HepG2 (cell line): Measurements from ENCODE around the gene AQP5. TPM values are rescaled to one million over a fixed set of nuclear protein-coding genes. Genes with fewer than 3 reads are reported as not detected.

Experiments
- AGO2 ChIP-seq: fragments of 200-400 bp; formaldehyde crosslinking; optimal IDR thresholded peaks from 2 replicates; pipeline ENCODE3; 2017; ENCODE audit warnings: mild to moderate bottlenecking, low read depth, low read length, moderate library complexity
- FOXJ3 ChIP-seq: sonication (generic); formaldehyde crosslinking; IDR thresholded peaks from 2 replicates; pipeline ENCODE4 v1.4.0; 2020; ENCODE audit warnings: missing genetic modification reagents, mild to moderate bottlenecking, borderline replicate concordance
- HOXA9 ChIP-seq: sonication (generic); formaldehyde crosslinking; IDR thresholded peaks from 2 replicates; pipeline ENCODE4 v1.8.1; 2022; ENCODE audit warnings: missing genetic modification reagents, mild to moderate bottlenecking, moderate library complexity, borderline replicate concordance
- IRX3 ChIP-seq: sonication (generic); formaldehyde crosslinking; IDR thresholded peaks from 2 replicates; pipeline ENCODE4 v1.8.1; 2023; ENCODE audit warnings: mild to moderate bottlenecking, low read depth, missing genetic modification reagents, borderline replicate concordance
- MBNL3 ChIP-seq: fragments of 250-450 bp; sonication (Bioruptor Pico); conservative IDR thresholded peaks from 2 replicates; pipeline ENCODE4 v1.8.0; 2022; ENCODE audit warnings: mild to moderate bottlenecking, inconsistent platforms
- TAF15 ChIP-seq: fragments of 200-400 bp; formaldehyde crosslinking; IDR thresholded peaks from one replicate; pipeline ENCODE4 v1.6.1; 2018; ENCODE audit warnings: mild to moderate bottlenecking, low read depth, low read length; ENCODE audit not compliant: poor library complexity, severe bottlenecking
- YY1 ChIP-seq: IDR thresholded peaks from 2 replicates; pipeline ENCODE4 v1.6.1; 2011; ENCODE audit warnings: low read length, low read depth, moderate library complexity, mild to moderate bottlenecking; ENCODE audit not compliant: insufficient read depth, insufficient replicate concordance
- ZNF343 ChIP-seq: sonication (generic); formaldehyde crosslinking; IDR thresholded peaks from 2 replicates; pipeline ENCODE4 v1.4.0; 2020; ENCODE audit warnings: mild to moderate bottlenecking, missing genetic modification reagents
- ZNF350 ChIP-seq: sonication (generic); formaldehyde crosslinking; IDR thresholded peaks from 2 replicates; pipeline ENCODE4 v1.4.0; 2020; ENCODE audit warnings: mild to moderate bottlenecking, low read depth, missing genetic modification reagents, borderline replicate concordance
- ZNF607 ChIP-seq: sonication (generic); formaldehyde crosslinking; IDR thresholded peaks from 2 replicates; pipeline ENCODE4 v1.5.1; 2020; ENCODE audit warnings: missing genetic modification reagents, mild to moderate bottlenecking, borderline replicate concordance
- ZNF672 ChIP-seq: sonication (generic); formaldehyde crosslinking; IDR thresholded peaks from 2 replicates; pipeline ENCODE4 v1.8.1; 2022; ENCODE audit warnings: missing genetic modification reagents
- ZNF777 ChIP-seq: sonication (generic); formaldehyde crosslinking; IDR thresholded peaks from 2 replicates; pipeline ENCODE4 v1.4.0; 2020; ENCODE audit warnings: missing genetic modification reagents
- ZNF781 ChIP-seq: sonication (generic); formaldehyde crosslinking; IDR thresholded peaks from 2 replicates; pipeline ENCODE4 v1.5.1; 2020; ENCODE audit warnings: borderline replicate concordance, mild to moderate bottlenecking, missing genetic modification reagents; ENCODE audit errors: not compliant biosample characterization
- polyA plus RNA-seq, 8 experiments: library from polyadenylated mRNA; depleted of rRNA in 3 of 8; stranded (reverse) in 7 of 8; unstranded in 1 of 8; fragments of >200 nt; fragmentation: Illumina TruSeq in 4 of 8; extraction: Trizol in 4 of 8; gene quantifications; 2 replicates each; pipeline versions ENCODE4 v1.2.1 to v1.2.3, GENCODE V29; 2011 to 2016; ENCODE audit warnings: low read depth in 4 of 8, missing spikeins in 1 of 8, mixed read lengths in 1 of 8; ENCODE audit not compliant: insufficient read depth in 1 of 8
- total RNA-seq, 5 experiments: library from RNA; depleted of rRNA; stranded (reverse); fragments of >200 nt; fragmentation: Illumina TruSeq; extraction: Trizol; gene quantifications; 2 replicates each; pipeline ENCODE4 v1.2.3, GENCODE V29; 2016; ENCODE audit warnings: low read depth in 1 of 5
- TF ChIP-seq, protein P1 (sequence below): sonication (generic); formaldehyde crosslinking; IDR thresholded peaks from 2 replicates; pipeline ENCODE4 v1.9.0; 2021; ENCODE audit warnings: missing genetic modification reagents, borderline replicate concordance
- TF ChIP-seq, protein P2 (sequence below): sonication (generic); formaldehyde crosslinking; conservative IDR thresholded peaks from 2 replicates; pipeline ENCODE4 v1.4.0; 2020; ENCODE audit warnings: missing genetic modification reagents
- TF ChIP-seq, protein P3 (sequence below): sonication (generic); formaldehyde crosslinking; IDR thresholded peaks from 2 replicates; pipeline ENCODE4 v1.5.0; 2020; ENCODE audit warnings: missing genetic modification reagents
- TF ChIP-seq, protein P4 (sequence below): IDR thresholded peaks from 2 replicates; pipeline ENCODE4 v1.6.1; 2016
- TF ChIP-seq, protein P5 (sequence below): sonication (generic); formaldehyde crosslinking; IDR thresholded peaks from 2 replicates; pipeline ENCODE4 v1.8.1; 2023; ENCODE audit warnings: missing genetic modification reagents, inconsistent platforms, borderline replicate concordance
- TF ChIP-seq, protein P6 (sequence below): sonication (generic); formaldehyde crosslinking; IDR thresholded peaks from 2 replicates; pipeline ENCODE4 v1.5.1; 2020; ENCODE audit warnings: missing genetic modification reagents, mild to moderate bottlenecking, borderline replicate concordance

The AQP5 gene
- total and polyA plus RNA-seq, 2 of the 13 experiments (the other 11 are each of a cell fraction or from before 2014, with no cell fraction given): not detected

DNA sequence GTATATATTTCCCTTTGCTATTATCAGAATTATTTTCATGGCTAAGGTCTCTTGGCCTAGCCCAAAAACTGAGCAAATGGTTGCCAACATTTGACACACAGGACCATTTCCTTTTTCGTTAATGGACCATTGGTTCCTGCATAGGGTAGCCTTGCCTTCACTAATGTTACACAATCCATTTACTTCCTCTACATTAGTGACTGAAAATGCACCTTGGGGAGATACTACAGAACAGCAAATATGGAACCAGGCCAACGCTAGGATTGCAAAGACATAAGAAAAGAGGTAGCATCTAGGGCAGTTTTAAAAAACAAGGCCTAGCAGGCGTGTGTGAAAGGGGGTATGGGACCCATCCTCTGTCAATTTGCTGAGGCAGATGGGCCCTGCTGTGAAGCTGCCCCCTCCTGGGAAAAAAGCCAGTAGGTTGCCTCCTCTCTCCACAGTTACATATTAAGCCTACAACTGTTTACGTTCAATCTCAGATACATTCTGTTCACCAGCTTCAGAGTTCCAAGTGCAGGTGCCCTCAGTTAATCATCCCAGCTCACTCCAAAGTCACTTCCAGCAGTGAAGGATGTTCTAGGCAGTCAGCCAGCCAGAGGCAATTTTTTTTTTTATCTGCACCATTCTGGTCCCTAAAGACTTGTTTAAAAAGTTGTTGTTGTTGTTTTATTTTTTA is 26.1 kb downstream of the AQP5 start (continued):
- TF ChIP-seq, protein P1, sequence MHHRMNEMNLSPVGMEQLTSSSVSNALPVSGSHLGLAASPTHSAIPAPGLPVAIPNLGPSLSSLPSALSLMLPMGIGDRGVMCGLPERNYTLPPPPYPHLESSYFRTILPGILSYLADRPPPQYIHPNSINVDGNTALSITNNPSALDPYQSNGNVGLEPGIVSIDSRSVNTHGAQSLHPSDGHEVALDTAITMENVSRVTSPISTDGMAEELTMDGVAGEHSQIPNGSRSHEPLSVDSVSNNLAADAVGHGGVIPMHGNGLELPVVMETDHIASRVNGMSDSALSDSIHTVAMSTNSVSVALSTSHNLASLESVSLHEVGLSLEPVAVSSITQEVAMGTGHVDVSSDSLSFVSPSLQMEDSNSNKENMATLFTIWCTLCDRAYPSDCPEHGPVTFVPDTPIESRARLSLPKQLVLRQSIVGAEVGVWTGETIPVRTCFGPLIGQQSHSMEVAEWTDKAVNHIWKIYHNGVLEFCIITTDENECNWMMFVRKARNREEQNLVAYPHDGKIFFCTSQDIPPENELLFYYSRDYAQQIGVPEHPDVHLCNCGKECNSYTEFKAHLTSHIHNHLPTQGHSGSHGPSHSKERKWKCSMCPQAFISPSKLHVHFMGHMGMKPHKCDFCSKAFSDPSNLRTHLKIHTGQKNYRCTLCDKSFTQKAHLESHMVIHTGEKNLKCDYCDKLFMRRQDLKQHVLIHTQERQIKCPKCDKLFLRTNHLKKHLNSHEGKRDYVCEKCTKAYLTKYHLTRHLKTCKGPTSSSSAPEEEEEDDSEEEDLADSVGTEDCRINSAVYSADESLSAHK (CRISPR knock-in tag): no peak
- no peak for TF ChIP-seq ZNF350 (CRISPR knock-in tag)
- TF ChIP-seq MBNL3: no peak
- TF ChIP-seq, protein P2, sequence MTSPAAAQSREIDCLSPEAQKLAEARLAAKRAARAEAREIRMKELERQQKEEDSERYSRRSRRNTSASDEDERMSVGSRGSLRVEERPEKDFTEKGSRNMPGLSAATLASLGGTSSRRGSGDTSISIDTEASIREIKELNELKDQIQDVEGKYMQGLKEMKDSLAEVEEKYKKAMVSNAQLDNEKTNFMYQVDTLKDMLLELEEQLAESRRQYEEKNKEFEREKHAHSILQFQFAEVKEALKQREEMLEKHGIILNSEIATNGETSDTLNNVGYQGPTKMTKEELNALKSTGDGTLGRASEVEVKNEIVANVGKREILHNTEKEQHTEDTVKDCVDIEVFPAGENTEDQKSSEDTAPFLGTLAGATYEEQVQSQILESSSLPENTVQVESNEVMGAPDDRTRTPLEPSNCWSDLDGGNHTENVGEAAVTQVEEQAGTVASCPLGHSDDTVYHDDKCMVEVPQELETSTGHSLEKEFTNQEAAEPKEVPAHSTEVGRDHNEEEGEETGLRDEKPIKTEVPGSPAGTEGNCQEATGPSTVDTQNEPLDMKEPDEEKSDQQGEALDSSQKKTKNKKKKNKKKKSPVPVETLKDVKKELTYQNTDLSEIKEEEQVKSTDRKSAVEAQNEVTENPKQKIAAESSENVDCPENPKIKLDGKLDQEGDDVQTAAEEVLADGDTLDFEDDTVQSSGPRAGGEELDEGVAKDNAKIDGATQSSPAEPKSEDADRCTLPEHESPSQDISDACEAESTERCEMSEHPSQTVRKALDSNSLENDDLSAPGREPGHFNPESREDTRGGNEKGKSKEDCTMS (CRISPR knock-in tag): no peak
- TF ChIP-seq, protein P3, sequence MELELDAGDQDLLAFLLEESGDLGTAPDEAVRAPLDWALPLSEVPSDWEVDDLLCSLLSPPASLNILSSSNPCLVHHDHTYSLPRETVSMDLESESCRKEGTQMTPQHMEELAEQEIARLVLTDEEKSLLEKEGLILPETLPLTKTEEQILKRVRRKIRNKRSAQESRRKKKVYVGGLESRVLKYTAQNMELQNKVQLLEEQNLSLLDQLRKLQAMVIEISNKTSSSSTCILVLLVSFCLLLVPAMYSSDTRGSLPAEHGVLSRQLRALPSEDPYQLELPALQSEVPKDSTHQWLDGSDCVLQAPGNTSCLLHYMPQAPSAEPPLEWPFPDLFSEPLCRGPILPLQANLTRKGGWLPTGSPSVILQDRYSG (CRISPR knock-in tag): no peak
- TF ChIP-seq ZNF777 (CRISPR knock-in tag): no peak
- no peak for TF ChIP-seq FOXJ3 (CRISPR knock-in tag)
- peak; percentile 26; the same call in 1 of the 2 replicates for TF ChIP-seq ZNF607 (CRISPR knock-in tag)
- TF ChIP-seq AGO2: no peak
- no peak for TF ChIP-seq ZNF672 (CRISPR knock-in tag)
- TF ChIP-seq, protein P4, sequence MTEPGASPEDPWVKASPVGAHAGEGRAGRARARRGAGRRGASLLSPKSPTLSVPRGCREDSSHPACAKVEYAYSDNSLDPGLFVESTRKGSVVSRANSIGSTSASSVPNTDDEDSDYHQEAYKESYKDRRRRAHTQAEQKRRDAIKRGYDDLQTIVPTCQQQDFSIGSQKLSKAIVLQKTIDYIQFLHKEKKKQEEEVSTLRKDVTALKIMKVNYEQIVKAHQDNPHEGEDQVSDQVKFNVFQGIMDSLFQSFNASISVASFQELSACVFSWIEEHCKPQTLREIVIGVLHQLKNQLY (CRISPR knock-in tag): no peak
- TF ChIP-seq, protein P5, sequence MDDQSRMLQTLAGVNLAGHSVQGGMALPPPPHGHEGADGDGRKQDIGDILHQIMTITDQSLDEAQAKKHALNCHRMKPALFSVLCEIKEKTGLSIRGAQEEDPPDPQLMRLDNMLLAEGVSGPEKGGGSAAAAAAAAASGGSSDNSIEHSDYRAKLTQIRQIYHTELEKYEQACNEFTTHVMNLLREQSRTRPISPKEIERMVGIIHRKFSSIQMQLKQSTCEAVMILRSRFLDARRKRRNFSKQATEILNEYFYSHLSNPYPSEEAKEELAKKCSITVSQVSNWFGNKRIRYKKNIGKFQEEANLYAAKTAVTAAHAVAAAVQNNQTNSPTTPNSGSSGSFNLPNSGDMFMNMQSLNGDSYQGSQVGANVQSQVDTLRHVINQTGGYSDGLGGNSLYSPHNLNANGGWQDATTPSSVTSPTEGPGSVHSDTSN (CRISPR knock-in tag): no peak
- TF ChIP-seq IRX3 (CRISPR knock-in tag): no peak
- TF ChIP-seq YY1: no peak
- TF ChIP-seq, protein P6, sequence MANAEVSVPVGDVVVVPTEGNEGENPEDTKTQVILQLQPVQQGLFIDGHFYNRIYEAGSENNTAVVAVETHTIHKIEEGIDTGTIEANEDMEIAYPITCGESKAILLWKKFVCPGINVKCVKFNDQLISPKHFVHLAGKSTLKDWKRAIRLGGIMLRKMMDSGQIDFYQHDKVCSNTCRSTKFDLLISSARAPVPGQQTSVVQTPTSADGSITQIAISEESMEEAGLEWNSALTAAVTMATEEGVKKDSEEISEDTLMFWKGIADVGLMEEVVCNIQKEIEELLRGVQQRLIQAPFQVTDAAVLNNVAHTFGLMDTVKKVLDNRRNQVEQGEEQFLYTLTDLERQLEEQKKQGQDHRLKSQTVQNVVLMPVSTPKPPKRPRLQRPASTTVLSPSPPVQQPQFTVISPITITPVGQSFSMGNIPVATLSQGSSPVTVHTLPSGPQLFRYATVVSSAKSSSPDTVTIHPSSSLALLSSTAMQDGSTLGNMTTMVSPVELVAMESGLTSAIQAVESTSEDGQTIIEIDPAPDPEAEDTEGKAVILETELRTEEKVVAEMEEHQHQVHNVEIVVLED: no peak
- TF ChIP-seq TAF15: no peak
- no peak for TF ChIP-seq ZNF781 (CRISPR knock-in tag)
- TF ChIP-seq HOXA9: no peak
- TF ChIP-seq ZNF343 (CRISPR knock-in tag): no peak
